Thoracic aorta (tissue), 2 donors: ENCODE data around the gene PIGZ. TPM values are rescaled to one million over a fixed set of nuclear protein-coding genes. Genes with fewer than 3 reads are reported as not detected.

Source experiments
- ATAC-seq: fragments of 150-250 bp; one replicate; pipeline ENCODE4 v1.8.0; 2017; ENCODE audit warnings: low read depth; ENCODE audit not compliant: insufficient number of reproducible peaks, low FRiP score
- DNase-seq: peaks from one replicate; pipeline ENCODE4 v3.0.0-alpha.2; 2020; ENCODE audit warnings: low spot score
- H3K27ac ChIP-seq, 2 donors: fragments of 200-600 bp; sonication (generic); 1 replicate in 1 of 2; 2 replicates in 1 of 2; pipeline ENCODE4 v1.5.1; 2016; ENCODE audit warnings: mild to moderate bottlenecking in 2 of 2, moderate library complexity in 2 of 2
- H3K27me3 ChIP-seq: fragments of 200-600 bp; sonication (generic); replicated peaks from 2 replicates; pipeline ENCODE4 v1.6.0; 2016; ENCODE audit warnings: mild to moderate bottlenecking; ENCODE audit not compliant: insufficient read depth
- H3K36me3 ChIP-seq: fragments of 200-600 bp; sonication (generic); one replicate; pipeline ENCODE4 v1.5.1; 2016
- H3K4me1 ChIP-seq, 2 donors: fragments of 200-600 bp; sonication (generic); 1 replicate in 1 of 2; 2 replicates in 1 of 2; pipeline versions ENCODE4 v1.5.1 to v1.6.0; 2016; ENCODE audit warnings: low read depth in 2 of 2, mild to moderate bottlenecking in 1 of 2; ENCODE audit not compliant: control insufficient read depth in 1 of 2
- H3K4me3 ChIP-seq: fragments of 200-600 bp; sonication (generic); 2 replicates; pipeline ENCODE4 v1.5.1; 2016; ENCODE audit warnings: mild to moderate bottlenecking
- H3K9me3 ChIP-seq: fragments of 200-600 bp; sonication (generic); 2 replicates; pipeline ENCODE4 v1.5.1; 2016
- total RNA-seq, 2 donors: library from RNA; depleted of rRNA; stranded (reverse); fragments of >200 nt; gene quantifications; one replicate each; pipeline versions ENCODE4 v1.1.0 to v1.2.3, GENCODE V29; 2016
- TF ChIP-seq, protein P1 (sequence below): fragments of 200-600 bp; sonication (generic); IDR thresholded peaks from one replicate; pipeline ENCODE4 v1.5.1; 2019; ENCODE audit warnings: antibody characterized with exemption

Gene PIGZ
- total RNA-seq, 2 donors from 2014 or later: 11.0 to 17.4 TPM

DNA sequence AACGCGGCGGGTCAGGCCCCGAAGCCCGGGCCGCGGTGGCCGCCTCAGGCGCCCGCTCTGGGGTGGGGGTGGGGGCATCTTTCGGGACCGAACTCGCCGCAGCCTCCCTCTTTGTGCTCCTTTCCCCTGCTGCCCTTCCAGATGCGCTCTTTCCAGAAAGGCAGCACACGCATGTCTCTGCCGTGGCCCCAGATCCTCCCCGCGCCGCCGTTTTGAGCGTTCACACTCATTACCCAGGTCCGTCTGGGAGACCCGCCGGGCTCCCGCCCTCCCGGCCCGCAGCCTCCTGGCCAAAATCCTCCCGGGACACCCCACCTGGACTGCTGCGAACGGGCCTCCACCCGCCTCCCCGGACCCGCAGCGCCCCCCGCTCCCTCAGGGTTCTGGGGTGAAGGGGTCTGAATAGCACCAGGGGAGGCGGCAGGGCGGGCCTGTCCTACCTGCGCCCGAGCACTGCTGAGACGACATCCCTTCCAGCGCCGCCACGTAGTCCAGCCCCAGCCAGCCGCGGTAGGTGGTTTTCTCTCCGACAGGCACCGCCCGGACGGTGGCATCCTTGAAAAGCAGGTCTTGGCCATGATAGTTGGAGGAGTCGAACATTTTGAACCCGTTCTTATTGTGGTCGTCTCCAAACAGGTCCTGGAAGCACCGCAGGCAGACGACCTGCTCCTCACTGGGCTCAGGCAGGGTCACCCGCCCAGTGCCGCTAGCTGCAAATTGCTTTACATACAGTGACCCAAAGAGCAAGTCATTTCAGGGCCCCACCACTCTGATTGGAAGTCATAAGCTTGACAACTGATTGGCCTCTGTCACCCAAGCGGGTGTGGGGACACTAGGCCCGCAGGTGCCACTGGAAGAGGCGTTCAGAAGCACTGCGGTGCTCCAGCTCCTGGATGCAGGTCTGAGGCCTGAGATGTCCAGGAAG is 35.1 kb upstream of the PIGZ start:
- DNase-seq: no peak
- no peaks in the 10 kb centered on the region for H3K36me3 ChIP-seq
- H3K27me3 ChIP-seq: no peaks in the 10 kb centered on the region
- no peak for ATAC-seq
- H3K4me3 ChIP-seq: peak overlapping the region; percentile 86
- peaks cover 3 to 9% of the 10 kb centered on the region in 2 donors for H3K4me1 ChIP-seq
- no peaks in the 10 kb centered on the region for H3K9me3 ChIP-seq
- TF ChIP-seq, protein P1, sequence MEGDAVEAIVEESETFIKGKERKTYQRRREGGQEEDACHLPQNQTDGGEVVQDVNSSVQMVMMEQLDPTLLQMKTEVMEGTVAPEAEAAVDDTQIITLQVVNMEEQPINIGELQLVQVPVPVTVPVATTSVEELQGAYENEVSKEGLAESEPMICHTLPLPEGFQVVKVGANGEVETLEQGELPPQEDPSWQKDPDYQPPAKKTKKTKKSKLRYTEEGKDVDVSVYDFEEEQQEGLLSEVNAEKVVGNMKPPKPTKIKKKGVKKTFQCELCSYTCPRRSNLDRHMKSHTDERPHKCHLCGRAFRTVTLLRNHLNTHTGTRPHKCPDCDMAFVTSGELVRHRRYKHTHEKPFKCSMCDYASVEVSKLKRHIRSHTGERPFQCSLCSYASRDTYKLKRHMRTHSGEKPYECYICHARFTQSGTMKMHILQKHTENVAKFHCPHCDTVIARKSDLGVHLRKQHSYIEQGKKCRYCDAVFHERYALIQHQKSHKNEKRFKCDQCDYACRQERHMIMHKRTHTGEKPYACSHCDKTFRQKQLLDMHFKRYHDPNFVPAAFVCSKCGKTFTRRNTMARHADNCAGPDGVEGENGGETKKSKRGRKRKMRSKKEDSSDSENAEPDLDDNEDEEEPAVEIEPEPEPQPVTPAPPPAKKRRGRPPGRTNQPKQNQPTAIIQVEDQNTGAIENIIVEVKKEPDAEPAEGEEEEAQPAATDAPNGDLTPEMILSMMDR: no peak
- H3K27ac ChIP-seq: peak overlapping the region in 1 of 2 donors; percentile 12

DNA sequence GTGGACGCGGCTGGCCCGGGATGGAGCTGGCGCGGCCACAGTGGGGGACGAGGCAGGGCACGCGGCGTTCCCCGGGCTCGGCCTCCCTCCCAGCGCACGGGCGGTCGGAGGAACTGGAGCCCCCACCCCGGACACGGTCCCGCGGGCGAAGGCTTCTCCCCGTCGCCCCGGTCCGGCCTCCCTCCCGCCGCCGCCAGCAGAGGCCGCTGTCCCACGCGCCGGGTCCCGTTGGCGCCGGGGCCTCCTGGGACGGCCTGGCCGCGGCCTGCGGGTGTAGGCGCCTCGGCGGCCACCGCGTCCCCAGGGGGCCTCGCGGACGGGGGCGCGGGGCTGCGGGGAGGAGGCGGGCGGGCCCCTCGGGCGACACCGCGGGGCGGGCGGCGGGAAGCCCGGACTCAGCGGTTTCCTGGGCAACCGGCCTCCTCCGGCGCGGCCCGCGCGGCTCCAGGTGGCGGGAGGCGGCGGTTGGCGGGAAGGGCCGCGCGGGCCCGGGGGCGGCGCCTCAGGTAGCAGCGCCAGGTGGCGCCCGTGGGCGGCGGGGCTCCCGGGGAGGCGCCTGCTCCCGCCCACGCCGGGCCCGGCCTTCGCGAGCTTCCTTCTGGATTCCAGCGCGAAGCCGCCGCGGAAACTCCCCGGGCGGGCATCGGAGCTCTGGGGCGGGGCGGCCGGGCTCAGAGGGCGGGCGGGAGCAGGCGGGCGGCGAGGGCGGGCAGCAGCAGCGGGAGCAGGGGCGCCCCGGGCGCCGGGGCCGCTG is 34.2 kb upstream of the PIGZ start:
- ATAC-seq: peak; percentile 70
- peak overlapping the region; percentile 85 for H3K27ac ChIP-seq
- no peaks in the 10 kb centered on the region for H3K9me3 ChIP-seq
- TF ChIP-seq, protein P1: peak; percentile 65
- no peaks in the 10 kb centered on the region for H3K27me3 ChIP-seq
- DNase-seq: no peak
- H3K4me3 ChIP-seq: peak overlapping the region; percentile 86
- no peaks in the 10 kb centered on the region for H3K36me3 ChIP-seq
- peaks cover 3 to 9% of the 10 kb centered on the region in 2 donors for H3K4me1 ChIP-seq

DNA sequence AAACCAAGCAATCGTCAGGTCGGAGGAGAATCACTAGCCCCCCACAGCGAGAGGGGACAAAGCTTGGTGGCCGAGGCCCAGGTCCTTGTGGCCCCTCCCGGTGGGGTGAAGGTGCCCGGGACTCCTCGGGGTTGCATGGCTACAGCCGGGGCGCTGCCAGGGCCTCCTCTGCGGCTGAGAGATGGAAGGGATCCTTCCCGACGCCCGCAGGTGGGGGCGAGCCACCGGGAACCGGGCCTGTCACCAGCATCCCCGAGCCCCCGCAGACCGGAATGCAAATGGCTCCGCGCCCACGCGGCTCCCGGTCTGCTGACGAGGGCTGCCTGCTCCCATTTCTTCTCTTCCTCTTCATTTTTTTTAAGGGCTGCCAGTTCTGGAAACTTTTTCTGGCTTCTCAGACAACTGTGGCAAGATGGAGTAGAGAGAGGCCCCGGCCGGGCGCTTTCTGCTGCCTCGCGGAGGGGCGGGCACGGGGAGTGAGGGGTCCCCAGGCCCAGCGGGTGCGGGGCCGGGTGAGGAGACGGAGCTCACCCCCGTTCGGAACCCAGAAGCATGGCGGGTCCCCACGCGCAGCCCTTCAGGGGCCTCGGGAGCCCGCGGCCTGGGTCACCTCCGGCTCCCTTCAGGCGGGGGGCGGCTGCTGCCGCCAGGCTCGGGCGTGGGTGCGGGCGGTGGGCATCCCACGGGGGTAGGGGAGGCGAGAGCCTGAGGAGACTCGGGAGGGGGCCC is 33.5 kb upstream of the PIGZ start:
- DNase-seq: no peak
- Histone ChIP-seq H3K9me3 (no peaks in the 10 kb centered on the region), H3K4me1 (peaks cover 3 to 9% of the 10 kb centered on the region in 2 donors), H3K36me3 (no peaks in the 10 kb centered on the region), H3K27me3 (no peaks in the 10 kb centered on the region), H3K4me3 (peak overlapping the region; percentile 86), H3K27ac (peak overlapping the region; percentile 85)
- peak; percentile 16 for ATAC-seq
- TF ChIP-seq, protein P1: no peak

DNA sequence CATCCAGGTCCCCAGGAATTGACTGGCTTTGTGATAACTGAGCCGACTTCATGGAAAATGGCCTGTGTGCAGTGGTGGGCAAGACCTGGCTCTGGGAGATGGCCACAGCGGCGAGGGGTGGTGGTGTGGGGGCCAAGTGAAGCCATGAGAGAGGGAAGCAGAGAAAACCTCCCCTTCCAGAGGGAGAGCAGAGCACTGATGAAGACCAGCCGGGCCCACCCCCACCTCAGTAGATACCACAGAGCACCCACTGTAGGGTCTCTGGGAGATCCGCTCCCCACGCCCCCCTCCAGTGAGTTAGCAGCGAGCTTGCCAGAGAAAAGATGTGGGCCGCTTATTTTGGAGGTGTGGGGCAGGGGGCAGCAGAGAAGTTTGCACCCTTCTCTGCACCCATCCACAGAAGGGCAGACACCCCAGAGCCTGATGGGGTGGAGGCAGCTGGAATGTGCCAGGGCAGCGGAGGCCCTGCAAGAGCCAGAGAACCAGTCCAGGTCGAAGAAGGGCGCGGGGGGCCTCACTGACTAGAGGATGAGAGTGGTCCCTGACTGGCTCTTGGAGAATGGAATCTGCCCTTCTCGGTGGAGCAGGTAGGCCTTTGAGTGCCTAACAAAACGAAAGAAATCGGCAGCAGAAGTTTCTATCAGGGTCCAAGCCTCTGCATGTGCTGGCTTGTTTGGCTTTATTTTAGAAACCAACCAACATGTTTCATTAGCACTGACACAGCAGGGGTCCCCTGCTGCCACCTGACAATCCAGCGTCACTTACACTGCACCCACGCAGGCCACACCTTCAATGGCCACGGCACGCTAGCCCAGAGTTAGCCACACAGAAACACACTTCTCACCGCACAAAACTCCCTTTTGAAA is 32.7 kb upstream of the PIGZ start:
- peak overlapping the region in 1 of 2 donors; percentile 85 for H3K27ac ChIP-seq
- H3K4me1 ChIP-seq: peaks cover 3 to 9% of the 10 kb centered on the region in 2 donors
- TF ChIP-seq, protein P1: no peak
- ATAC-seq (no peak), DNase-seq (no peak)
- H3K4me3 ChIP-seq: peak overlapping the region; percentile 86
- no peaks in the 10 kb centered on the region for H3K36me3 ChIP-seq
- no peaks in the 10 kb centered on the region for H3K27me3 ChIP-seq
- no peaks in the 10 kb centered on the region for H3K9me3 ChIP-seq
